IPS-18c (cell line): Measurements from ENCODE around the gene LRRC45.

Experiments
- H3K4me3 ChIP-seq: 2 replicates; pipeline ENCODE4 v1.7.0; 2013; ENCODE audit warnings: low read depth, mild to moderate bottlenecking, low read length, moderate library complexity; ENCODE audit not compliant: insufficient read depth
- H3K9me3 ChIP-seq: one replicate; pipeline ENCODE4 v1.6.1; 2013; ENCODE audit warnings: mild to moderate bottlenecking, low read length, moderate library complexity; ENCODE audit not compliant: control insufficient read depth, insufficient read depth

Gene LRRC45

GRCh38 chr17:82078433-82078832 lies 55.3 kb downstream of the LRRC45 start:
- H3K4me3 ChIP-seq = no peak overlapping the region
- H3K9me3 ChIP-seq = no peaks in the 10 kb centered on the region

GRCh38 chr17:82079001-82079677 lies 56.0 kb downstream of the LRRC45 start:
- no peaks in the 10 kb centered on the region for H3K9me3 ChIP-seq
- no peak overlapping the region for H3K4me3 ChIP-seq

- H3K9me3 ChIP-seq = no peaks in the 10 kb centered on the region
These were observed 57.1 kb downstream of the LRRC45 start for GRCh38 chr17:82080048-82080788.

More at GRCh38 chr17:82080048-82080788, 57.1 kb downstream of the LRRC45 start:
- H3K4me3 ChIP-seq = no peak overlapping the region
